Cardiac muscle cell (in vitro differentiated cells and primary cell): Measurements from ENCODE around the gene PRKCA. TPM values are rescaled to one million over a fixed set of nuclear protein-coding genes. Genes with fewer than 3 reads are reported as not detected.
"Not testable (repeated sequence)": the region's sequence is repeated elsewhere in the genome, so short reads cannot be mapped to it uniquely, and the experiment has no call there.

Experiments
- DNase-seq, 2 donors: peaks; one replicate each; pipeline versions ENCODE4 v3.0.0 to v3.0.0-alpha.2; 2010 to 2017; ENCODE audit warnings: low read depth in 1 of 2, low spot score in 1 of 2
- H3K27ac ChIP-seq: fragments of 200-600 bp; sonication (generic); 2 replicates; pipeline ENCODE4 v1.5.1; 2016
- H3K27me3 ChIP-seq: fragments of 200-600 bp; sonication (generic); 2 replicates; pipeline ENCODE4 v1.6.0; 2016; ENCODE audit warnings: control low read depth
- H3K36me3 ChIP-seq: fragments of 200-600 bp; sonication (generic); 2 replicates; pipeline ENCODE4 v1.5.1; 2016; ENCODE audit warnings: control low read depth
- H3K4me1 ChIP-seq: fragments of 200-600 bp; sonication (generic); 2 replicates; pipeline ENCODE4 v1.8.1; 2017; ENCODE audit warnings: low read depth, mild to moderate bottlenecking, mixed run types
- H3K4me3 ChIP-seq: fragments of 200-600 bp; sonication (generic); 2 replicates; pipeline ENCODE4 v1.5.1; 2016; ENCODE audit warnings: mild to moderate bottlenecking
- H3K9me3 ChIP-seq: fragments of 200-600 bp; sonication (generic); 2 replicates; pipeline ENCODE4 v1.5.1; 2017; ENCODE audit warnings: low read depth, mild to moderate bottlenecking, control low read depth
- CTCF ChIP-seq: IDR thresholded peaks from 2 replicates; pipeline ENCODE4 v1.5.1; 2012; ENCODE audit warnings: low read depth, mild to moderate bottlenecking, low read length
- polyA plus RNA-seq: library from polyadenylated mRNA; unstranded; fragments of >200 nt; fragmentation: Nextera tagmentation; extraction: Ambion mirVana; gene quantifications from 2 replicates; pipeline ENCODE4 v1.2.1, GENCODE V29; 2016
- total RNA-seq: library from RNA; depleted of rRNA; stranded (reverse); fragments of >200 nt; gene quantifications from 2 replicates; pipeline ENCODE4 v1.2.3, GENCODE V29; 2016

The PRKCA gene
- total and polyA plus RNA-seq, 2 experiments from 2014 or later, result 3.1 to 10.3 TPM

DNA sequence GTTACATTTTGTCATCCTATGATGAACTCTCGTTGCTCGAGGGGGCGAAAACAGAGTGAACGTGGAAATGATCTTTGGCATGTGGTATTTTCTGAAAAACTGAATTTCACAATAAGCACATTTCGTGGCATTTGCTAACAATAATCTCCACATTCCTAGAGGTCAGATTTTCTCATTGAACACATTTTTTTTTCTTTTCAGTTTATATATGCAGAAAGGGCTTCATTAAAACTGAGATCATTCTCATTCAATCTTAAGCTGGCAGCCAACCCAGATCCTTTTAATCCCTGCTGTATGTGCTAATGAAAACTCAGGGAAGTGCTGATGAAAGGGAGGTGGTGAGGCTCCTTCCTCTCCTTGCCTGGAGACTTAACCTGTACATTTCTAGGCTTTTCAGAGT, 52.6 kb downstream of the PRKCA start:
- H3K4me3 ChIP-seq, result no peak overlapping the region
- peaks cover under 1% of the 10 kb centered on the region for H3K4me1 ChIP-seq
- H3K27me3 ChIP-seq, result no peaks in the 10 kb centered on the region
- DNase-seq, result peak in 1 of 2 donors; percentile 62
- no peak for TF ChIP-seq CTCF
- no peak overlapping the region for H3K27ac ChIP-seq
- H3K9me3 ChIP-seq, result no peaks in the 10 kb centered on the region
- no peaks in the 10 kb centered on the region for H3K36me3 ChIP-seq

DNA sequence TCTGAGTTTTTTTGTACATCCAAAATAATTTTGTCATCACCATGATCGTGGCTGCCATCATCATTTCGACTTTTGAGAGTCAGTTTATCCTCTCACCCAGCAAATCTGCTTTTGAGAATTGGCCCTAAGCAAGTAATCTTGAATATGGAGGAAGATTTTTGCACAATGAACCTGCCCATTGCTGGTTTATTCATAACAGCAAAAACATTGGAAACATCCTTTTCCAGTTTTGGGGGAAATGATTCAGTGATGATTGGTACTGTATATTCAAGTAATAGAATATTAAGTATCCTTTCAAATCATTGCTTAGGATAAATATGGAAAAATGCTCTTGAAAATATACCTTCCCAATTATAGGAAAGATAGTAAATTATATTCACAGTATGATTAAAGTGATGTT, 53.1 kb downstream of the PRKCA start:
- no peaks in the 10 kb centered on the region for H3K36me3 ChIP-seq
- H3K27me3 ChIP-seq, result no peaks in the 10 kb centered on the region
- no peak for TF ChIP-seq CTCF
- no peak for DNase-seq
- H3K4me1 ChIP-seq, result no peaks in the 10 kb centered on the region
- H3K9me3 ChIP-seq, result no peaks in the 10 kb centered on the region
- H3K27ac ChIP-seq, result no peak overlapping the region
- no peak overlapping the region for H3K4me3 ChIP-seq

- DNase-seq, result no peak
- no peaks in the 10 kb centered on the region for H3K9me3 ChIP-seq
- H3K4me1 ChIP-seq, result no peaks in the 10 kb centered on the region
- H3K36me3 ChIP-seq, result no peaks in the 10 kb centered on the region
- H3K4me3 ChIP-seq, result no peak overlapping the region
- no peak for TF ChIP-seq CTCF
- H3K27ac ChIP-seq, result no peak overlapping the region
- H3K27me3 ChIP-seq, result no peaks in the 10 kb centered on the region
Observed at GRCh38 chr17:66357037-66357436, 54.6 kb downstream of the PRKCA start.

DNA sequence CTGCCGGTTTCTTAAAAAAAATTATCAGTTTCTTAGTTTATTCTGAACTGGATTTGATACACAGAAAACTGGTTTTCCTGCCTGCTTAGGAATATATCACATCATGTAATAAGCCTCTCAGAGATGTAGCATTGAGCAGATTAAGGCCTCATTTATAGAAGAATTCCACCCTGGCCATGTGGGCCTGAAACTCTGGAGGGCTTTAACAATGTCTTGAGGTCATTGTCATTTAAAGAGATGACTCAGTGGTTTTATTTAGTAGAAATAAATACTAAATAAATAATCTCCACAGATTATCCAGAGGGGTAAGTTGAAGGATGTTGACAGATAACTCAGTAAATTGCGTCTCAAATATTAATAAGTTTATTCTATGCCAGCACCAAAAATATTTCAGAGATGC, 56.9 kb downstream of the PRKCA start:
- H3K27ac ChIP-seq, result no peak overlapping the region
- H3K4me3 ChIP-seq, result no peak overlapping the region
- no peak for TF ChIP-seq CTCF
- no peaks in the 10 kb centered on the region for H3K4me1 ChIP-seq
- no peaks in the 10 kb centered on the region for H3K36me3 ChIP-seq
- H3K27me3 ChIP-seq, result no peaks in the 10 kb centered on the region
- no peaks in the 10 kb centered on the region for H3K9me3 ChIP-seq
- no peak for DNase-seq

DNA sequence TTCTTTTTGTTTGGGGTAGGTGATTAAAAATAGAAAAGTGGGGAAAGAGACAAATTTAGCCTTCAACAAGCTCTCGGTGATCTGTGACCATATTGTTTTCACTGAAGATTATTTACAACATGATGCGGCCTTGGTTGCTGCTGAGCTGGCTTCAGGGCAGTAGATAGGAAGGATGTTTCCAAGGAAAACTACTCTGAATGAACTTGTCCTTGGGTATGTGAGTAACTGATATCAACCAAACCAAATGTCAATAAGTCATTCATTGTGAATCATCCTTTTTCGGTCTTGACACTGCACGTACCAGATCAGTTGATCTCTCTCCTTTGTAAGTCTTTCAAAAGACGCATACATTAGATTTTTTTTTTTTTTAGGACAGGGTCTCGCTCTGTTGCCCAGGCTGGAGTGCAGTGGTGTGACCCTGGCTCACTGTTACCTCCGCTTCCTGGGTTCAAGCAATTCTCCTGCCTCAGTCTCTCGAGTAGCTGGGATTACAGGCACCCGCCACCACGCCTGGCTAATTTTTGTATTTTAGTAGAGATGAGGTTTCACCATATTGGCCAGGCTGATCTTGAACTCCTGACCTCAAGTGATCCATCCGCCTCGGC, 58.6 kb downstream of the PRKCA start:
- not testable (repeated sequence) for H3K27ac ChIP-seq, H3K4me3 ChIP-seq, H3K9me3 ChIP-seq, DNase-seq, H3K36me3 ChIP-seq, H3K27me3 ChIP-seq
- H3K4me1 ChIP-seq, result peaks cover 11% of the 10 kb centered on the region

- DNase-seq, result no peak
- Histone ChIP-seq H3K4me1 (peaks cover 11% of the 10 kb centered on the region), H3K9me3 (no peaks in the 10 kb centered on the region), H3K36me3 (no peaks in the 10 kb centered on the region), H3K27ac (no peak overlapping the region), H3K27me3 (no peaks in the 10 kb centered on the region), H3K4me3 (no peak overlapping the region)
- TF ChIP-seq CTCF, result no peak
Observed at GRCh38 chr17:66364508-66364907, 62.1 kb downstream of the PRKCA start.
